A549 (cell line): Measurements from ENCODE around the gene VWF.

ENCODE experiments used
- CEBPB ChIP-seq, 2 experiments: fragments of >200 bp in 1 of 2; sonication (Bioruptor Twin) in 1 of 2; formaldehyde crosslinking in 1 of 2; IDR thresholded peaks; 2 replicates each; pipeline ENCODE4 v1.6.1; 2012 to 2016
- EP300 ChIP-seq, 2 experiments: fragments of >200 bp; sonication (Bioruptor Twin); formaldehyde crosslinking; IDR thresholded peaks; 2 replicates in 1 of 2; 3 replicates in 1 of 2; pipeline ENCODE4 v1.6.1; 2016 to 2017
- TF ChIP-seq, protein P1 (sequence below): fragments of >200 bp; sonication (Bioruptor Twin); formaldehyde crosslinking; IDR thresholded peaks from 3 replicates; pipeline ENCODE4 v1.5.1; 2016
- TF ChIP-seq, protein P2 (sequence below): fragments of 250-450 bp; sonication (Bioruptor Pico); IDR thresholded peaks from 2 replicates; pipeline ENCODE4 v1.5.0; 2021; ENCODE audit warnings: mild to moderate bottlenecking, moderate library complexity, borderline replicate concordance
- TF ChIP-seq, protein P3 (sequence below): fragments of 200-600 bp; sonication (generic); IDR thresholded peaks from 2 replicates; pipeline ENCODE4 v1.6.1; 2016; ENCODE audit warnings: antibody characterized with exemption, mild to moderate bottlenecking, moderate library complexity
- TF ChIP-seq, protein P4 (sequence below): IDR thresholded peaks from 2 replicates; pipeline ENCODE4 v1.6.1; 2012

DNA sequence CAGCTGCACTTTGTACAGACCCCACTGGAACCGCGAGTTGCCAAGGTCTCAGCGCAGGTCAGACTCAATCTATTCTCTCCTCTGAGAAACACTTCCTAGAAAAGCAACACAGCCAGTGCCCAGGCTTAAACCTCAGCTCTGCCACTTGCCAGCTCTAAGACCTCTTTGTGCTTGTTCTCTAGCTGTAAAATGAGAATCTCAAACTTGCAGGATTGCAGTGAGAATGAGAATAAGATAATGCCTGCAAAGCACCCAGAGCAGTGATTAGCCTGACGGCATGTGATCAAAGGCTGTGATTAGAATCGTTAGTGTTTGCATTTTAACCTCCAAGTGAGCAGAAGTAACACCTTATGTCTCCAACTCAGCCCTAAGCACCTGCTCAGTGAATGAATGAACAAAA is 200.7 kb downstream of the VWF start:
- TF ChIP-seq, protein P1, sequence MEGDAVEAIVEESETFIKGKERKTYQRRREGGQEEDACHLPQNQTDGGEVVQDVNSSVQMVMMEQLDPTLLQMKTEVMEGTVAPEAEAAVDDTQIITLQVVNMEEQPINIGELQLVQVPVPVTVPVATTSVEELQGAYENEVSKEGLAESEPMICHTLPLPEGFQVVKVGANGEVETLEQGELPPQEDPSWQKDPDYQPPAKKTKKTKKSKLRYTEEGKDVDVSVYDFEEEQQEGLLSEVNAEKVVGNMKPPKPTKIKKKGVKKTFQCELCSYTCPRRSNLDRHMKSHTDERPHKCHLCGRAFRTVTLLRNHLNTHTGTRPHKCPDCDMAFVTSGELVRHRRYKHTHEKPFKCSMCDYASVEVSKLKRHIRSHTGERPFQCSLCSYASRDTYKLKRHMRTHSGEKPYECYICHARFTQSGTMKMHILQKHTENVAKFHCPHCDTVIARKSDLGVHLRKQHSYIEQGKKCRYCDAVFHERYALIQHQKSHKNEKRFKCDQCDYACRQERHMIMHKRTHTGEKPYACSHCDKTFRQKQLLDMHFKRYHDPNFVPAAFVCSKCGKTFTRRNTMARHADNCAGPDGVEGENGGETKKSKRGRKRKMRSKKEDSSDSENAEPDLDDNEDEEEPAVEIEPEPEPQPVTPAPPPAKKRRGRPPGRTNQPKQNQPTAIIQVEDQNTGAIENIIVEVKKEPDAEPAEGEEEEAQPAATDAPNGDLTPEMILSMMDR: no peak
- TF ChIP-seq EP300 (IDR thresholded peaks at IDR 0.05): no peak
- no peak for TF ChIP-seq CEBPB (IDR thresholded peaks at IDR 0.05)
- TF ChIP-seq, protein P2, sequence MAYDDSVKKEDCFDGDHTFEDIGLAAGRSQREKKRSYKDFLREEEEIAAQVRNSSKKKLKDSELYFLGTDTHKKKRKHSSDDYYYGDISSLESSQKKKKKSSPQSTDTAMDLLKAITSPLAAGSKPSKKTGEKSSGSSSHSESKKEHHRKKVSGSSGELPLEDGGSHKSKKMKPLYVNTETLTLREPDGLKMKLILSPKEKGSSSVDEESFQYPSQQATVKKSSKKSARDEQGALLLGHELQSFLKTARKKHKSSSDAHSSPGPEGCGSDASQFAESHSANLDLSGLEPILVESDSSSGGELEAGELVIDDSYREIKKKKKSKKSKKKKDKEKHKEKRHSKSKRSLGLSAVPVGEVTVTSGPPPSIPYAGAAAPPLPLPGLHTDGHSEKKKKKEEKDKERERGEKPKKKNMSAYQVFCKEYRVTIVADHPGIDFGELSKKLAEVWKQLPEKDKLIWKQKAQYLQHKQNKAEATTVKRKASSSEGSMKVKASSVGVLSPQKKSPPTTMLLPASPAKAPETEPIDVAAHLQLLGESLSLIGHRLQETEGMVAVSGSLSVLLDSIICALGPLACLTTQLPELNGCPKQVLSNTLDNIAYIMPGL: no peak
- TF ChIP-seq, protein P3, sequence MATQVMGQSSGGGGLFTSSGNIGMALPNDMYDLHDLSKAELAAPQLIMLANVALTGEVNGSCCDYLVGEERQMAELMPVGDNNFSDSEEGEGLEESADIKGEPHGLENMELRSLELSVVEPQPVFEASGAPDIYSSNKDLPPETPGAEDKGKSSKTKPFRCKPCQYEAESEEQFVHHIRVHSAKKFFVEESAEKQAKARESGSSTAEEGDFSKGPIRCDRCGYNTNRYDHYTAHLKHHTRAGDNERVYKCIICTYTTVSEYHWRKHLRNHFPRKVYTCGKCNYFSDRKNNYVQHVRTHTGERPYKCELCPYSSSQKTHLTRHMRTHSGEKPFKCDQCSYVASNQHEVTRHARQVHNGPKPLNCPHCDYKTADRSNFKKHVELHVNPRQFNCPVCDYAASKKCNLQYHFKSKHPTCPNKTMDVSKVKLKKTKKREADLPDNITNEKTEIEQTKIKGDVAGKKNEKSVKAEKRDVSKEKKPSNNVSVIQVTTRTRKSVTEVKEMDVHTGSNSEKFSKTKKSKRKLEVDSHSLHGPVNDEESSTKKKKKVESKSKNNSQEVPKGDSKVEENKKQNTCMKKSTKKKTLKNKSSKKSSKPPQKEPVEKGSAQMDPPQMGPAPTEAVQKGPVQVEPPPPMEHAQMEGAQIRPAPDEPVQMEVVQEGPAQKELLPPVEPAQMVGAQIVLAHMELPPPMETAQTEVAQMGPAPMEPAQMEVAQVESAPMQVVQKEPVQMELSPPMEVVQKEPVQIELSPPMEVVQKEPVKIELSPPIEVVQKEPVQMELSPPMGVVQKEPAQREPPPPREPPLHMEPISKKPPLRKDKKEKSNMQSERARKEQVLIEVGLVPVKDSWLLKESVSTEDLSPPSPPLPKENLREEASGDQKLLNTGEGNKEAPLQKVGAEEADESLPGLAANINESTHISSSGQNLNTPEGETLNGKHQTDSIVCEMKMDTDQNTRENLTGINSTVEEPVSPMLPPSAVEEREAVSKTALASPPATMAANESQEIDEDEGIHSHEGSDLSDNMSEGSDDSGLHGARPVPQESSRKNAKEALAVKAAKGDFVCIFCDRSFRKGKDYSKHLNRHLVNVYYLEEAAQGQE: no peak
- TF ChIP-seq, protein P4, sequence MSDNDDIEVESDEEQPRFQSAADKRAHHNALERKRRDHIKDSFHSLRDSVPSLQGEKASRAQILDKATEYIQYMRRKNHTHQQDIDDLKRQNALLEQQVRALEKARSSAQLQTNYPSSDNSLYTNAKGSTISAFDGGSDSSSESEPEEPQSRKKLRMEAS: no peak
